Panc1 (cell line): ENCODE data around the gene LCE2A. TPM values are rescaled to one million over a fixed set of nuclear protein-coding genes. Genes with fewer than 3 reads are reported as not detected.
"Not testable (repeated sequence)": the region's sequence is repeated elsewhere in the genome, so short reads cannot be mapped to it uniquely, and the experiment has no call there.

Experiments used
- ATAC-seq: fragments of 200-7000 bp; cut with Tn5 transposase; 2 replicates; pipeline ENCODE4 v1.9.1; 2020; ENCODE audit warnings: mild to moderate bottlenecking, moderate library complexity
- BruUV-seq: library from RNA; stranded (reverse); fragments of 400-500 nt; replicated peaks from 2 replicates; lab custom pipeline; 2021; lab: Mats Ljungman, UMichigan
- CTCF ChIA-PET: fragments of 300-600 bp; sonication (Branson Sonifier 250); formaldehyde crosslinking; loops from one replicate; lab custom pipeline; 2022; ENCODE audit warnings: antibody characterized with exemption; lab: Charles Lee
- POLR2A ChIA-PET: fragments of 300-600 bp; sonication (Branson Sonifier 250); formaldehyde crosslinking; loops from one replicate; lab custom pipeline; 2022; ENCODE audit warnings: antibody characterized with exemption; lab: Charles Lee
- DNase-seq: peaks from one replicate; pipeline ENCODE4 v3.0.0-alpha.2; 2010; ENCODE audit warnings: low read depth, low spot score
- H3K27ac ChIP-seq: 2 replicates; pipeline ENCODE4 v1.5.1; 2011; ENCODE audit warnings: mild to moderate bottlenecking, low read length, inconsistent platforms
- H3K27me3 ChIP-seq: fragments of 200-500 bp; sonication (Bioruptor generic); 2 replicates; pipeline ENCODE4 v1.6.0; 2014; ENCODE audit warnings: low read length, inconsistent platforms; ENCODE audit not compliant: control insufficient read depth, insufficient read depth
- H3K36me3 ChIP-seq: fragments of 200-500 bp; sonication (Bioruptor generic); 2 replicates; pipeline ENCODE4 v1.5.1; 2014; ENCODE audit warnings: inconsistent platforms, mild to moderate bottlenecking, low read length, moderate library complexity; ENCODE audit not compliant: control insufficient read depth, insufficient read depth
- H3K4me1 ChIP-seq: 2 replicates; pipeline ENCODE4 v1.5.1; 2011; ENCODE audit warnings: inconsistent platforms, mild to moderate bottlenecking, low read length, moderate library complexity; ENCODE audit not compliant: control insufficient read depth, insufficient read depth
- H3K4me3 ChIP-seq, 2 experiments: 2 replicates each; pipeline ENCODE4 v1.5.1; 2011 to 2012; ENCODE audit warnings: low read depth in 2 of 2, low read length in 2 of 2, mild to moderate bottlenecking in 2 of 2, inconsistent platforms in 1 of 2, moderate library complexity in 1 of 2
- H3K9me3 ChIP-seq: fragments of 200-500 bp; sonication (Bioruptor generic); 2 replicates; pipeline ENCODE4 v1.5.1; 2014; ENCODE audit warnings: low read depth, mild to moderate bottlenecking, inconsistent platforms, low read length, moderate library complexity; ENCODE audit not compliant: control insufficient read depth, insufficient read depth
- POLR2AphosphoS5 ChIP-seq: IDR thresholded peaks from 2 replicates; pipeline ENCODE4 v1.6.1; 2012; ENCODE audit warnings: mild to moderate bottlenecking, low read depth, low read length, moderate library complexity
- REST ChIP-seq, 2 experiments: IDR thresholded peaks; 2 replicates each; pipeline ENCODE4 v1.6.1; 2011 to 2012; ENCODE audit warnings: low read depth in 2 of 2, control low read depth in 1 of 2, low read length in 1 of 2, mild to moderate bottlenecking in 1 of 2, moderate library complexity in 1 of 2; ENCODE audit not compliant: insufficient read depth in 1 of 2
- SIN3A ChIP-seq: IDR thresholded peaks from 2 replicates; pipeline ENCODE4 v1.6.1; 2012; ENCODE audit warnings: low read depth, mild to moderate bottlenecking, low read length, moderate library complexity, borderline replicate concordance; ENCODE audit not compliant: insufficient read depth
- TCF7L2 ChIP-seq: IDR thresholded peaks from 2 replicates; pipeline ENCODE4 v1.6.1; 2011; ENCODE audit warnings: mild to moderate bottlenecking, low read depth, low read length, inconsistent platforms
- in situ Hi-C: cut with HindIII; loops from 2 replicates; pipeline ENCODE4 v1.10.0; 2016; ENCODE audit warnings: low sequenced_read_pairs, low pct_unique_long_range_greater_than_20kb
- intact Hi-C: fragments of 100-400 bp; cut with micrococcal nuclease; formaldehyde crosslinking; loops from one replicate; pipeline ENCODE4 v1.10.0; 2022; ENCODE audit not compliant: unreplicated experiment
- total RNA-seq: library from RNA; stranded (reverse); gene quantifications from one replicate; pipeline ENCODE4 v1.2.1, GENCODE V29; 2021; ENCODE audit not compliant: unreplicated experiment
- TF ChIP-seq, protein P1 (sequence below): fragments of 450-650 bp; IDR thresholded peaks from 2 replicates; pipeline ENCODE4 v1.5.1; 2017; ENCODE audit warnings: mild to moderate bottlenecking

The LCE2A gene
- total RNA-seq, 1 experiment from 2014 or later, result not detected

DNA sequence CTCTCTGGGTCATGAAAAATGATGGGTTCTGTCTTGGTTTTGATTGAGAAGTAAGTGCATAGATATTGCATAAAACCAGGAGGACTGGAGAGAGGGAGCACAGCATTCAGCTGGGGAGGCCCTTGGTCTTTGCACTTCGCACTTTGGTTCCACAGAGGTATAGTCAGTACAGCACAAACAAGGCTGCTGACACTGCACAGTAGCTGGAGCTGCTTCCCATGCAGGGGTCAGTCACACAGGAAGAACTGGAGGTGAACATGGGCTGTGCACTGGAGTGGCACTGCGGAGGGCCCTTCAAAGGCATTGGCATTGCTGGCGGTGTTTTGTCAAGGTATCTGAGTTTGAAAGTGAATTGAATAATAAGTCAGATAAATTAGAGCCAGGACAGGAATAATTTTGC is 39.5 kb upstream of the LCE2A start:
- intact Hi-C loops (loop anchor here (5.0 to 10.0 kb wide), 2 partner anchors 209 to 566 kb away; no protein-coding TSS in a partner anchor), in situ Hi-C loops (no loop called here)
- Histone ChIP-seq H3K27ac (no peak overlapping the region), H3K4me1 (no peaks in the 10 kb centered on the region), H3K27me3 (peaks cover 10% of the 10 kb centered on the region), H3K9me3 (no peaks in the 10 kb centered on the region), H3K4me3 (no peak overlapping the region), H3K36me3 (no peaks in the 10 kb centered on the region)
- ATAC-seq (no peak), DNase-seq (no peak)
- BruUV-seq, result no TSS peak
- TF ChIP-seq POLR2AphosphoS5 (no peak), SIN3A (no peak)
- TF ChIP-seq, protein P1, sequence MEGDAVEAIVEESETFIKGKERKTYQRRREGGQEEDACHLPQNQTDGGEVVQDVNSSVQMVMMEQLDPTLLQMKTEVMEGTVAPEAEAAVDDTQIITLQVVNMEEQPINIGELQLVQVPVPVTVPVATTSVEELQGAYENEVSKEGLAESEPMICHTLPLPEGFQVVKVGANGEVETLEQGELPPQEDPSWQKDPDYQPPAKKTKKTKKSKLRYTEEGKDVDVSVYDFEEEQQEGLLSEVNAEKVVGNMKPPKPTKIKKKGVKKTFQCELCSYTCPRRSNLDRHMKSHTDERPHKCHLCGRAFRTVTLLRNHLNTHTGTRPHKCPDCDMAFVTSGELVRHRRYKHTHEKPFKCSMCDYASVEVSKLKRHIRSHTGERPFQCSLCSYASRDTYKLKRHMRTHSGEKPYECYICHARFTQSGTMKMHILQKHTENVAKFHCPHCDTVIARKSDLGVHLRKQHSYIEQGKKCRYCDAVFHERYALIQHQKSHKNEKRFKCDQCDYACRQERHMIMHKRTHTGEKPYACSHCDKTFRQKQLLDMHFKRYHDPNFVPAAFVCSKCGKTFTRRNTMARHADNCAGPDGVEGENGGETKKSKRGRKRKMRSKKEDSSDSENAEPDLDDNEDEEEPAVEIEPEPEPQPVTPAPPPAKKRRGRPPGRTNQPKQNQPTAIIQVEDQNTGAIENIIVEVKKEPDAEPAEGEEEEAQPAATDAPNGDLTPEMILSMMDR, result no peak
- CTCF ChIA-PET, result no interaction called here
- POLR2A ChIA-PET, result no interaction called here

- H3K27me3 ChIP-seq, result peaks cover 5% of the 10 kb centered on the region; the same call in 1 of the 2 replicates
- BruUV-seq, result no TSS peak
- intact Hi-C loops, result no loop called here
These were observed 35.0 kb upstream of the LCE2A start, which contains the start of gene LCE2D for GRCh38 chr1:152663098-152663497. Gene LCE2D (plus strand): TSS chr1:152663380. CDS start chr1:152664106, 726 bp downstream.

DNA sequence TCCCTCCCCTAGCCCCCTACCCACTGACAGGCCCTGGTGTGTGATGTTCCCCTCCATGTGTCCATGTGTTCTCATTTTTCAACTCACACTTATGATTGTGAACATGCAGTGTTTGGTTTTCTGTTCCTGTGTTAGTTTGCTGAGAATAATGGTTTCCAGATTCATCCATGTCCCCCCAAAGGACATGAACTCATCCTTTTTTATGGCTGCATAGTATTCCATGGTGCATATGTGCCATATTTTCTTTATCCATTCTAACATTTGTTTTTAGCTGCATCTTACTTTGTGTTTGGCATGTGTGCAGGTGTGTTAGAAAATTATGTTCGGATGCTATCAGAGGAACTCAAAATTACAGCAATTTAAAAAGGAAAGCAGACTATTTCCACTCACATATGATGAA is 32.0 kb upstream of the LCE2A start:
- BruUV-seq, CTCF ChIA-PET, DNase-seq, POLR2A ChIA-PET, H3K36me3 ChIP-seq, H3K4me3 ChIP-seq, H3K9me3 ChIP-seq, H3K27ac ChIP-seq, H3K4me1 ChIP-seq, in situ Hi-C loops, intact Hi-C loops, H3K27me3 ChIP-seq, ATAC-seq: not testable (repeated sequence)

More at GRCh38 chr1:152663098-152663497, 35.0 kb upstream of the LCE2A start, which contains the start of gene LCE2D:
- Histone ChIP-seq H3K9me3 (no peaks in the 10 kb centered on the region), H3K4me1 (no peaks in the 10 kb centered on the region), H3K36me3 (no peaks in the 10 kb centered on the region), H3K4me3 (no peak within 1 kb of the TSS), H3K27ac (no peak within 1 kb of the TSS)
- in situ Hi-C loops, result no loop called here
- ChIA-PET POLR2A (no interaction called here), CTCF (no interaction called here)
- ATAC-seq (no peak), DNase-seq (no peak)
- TF ChIP-seq POLR2AphosphoS5 (no peak), SIN3A (no peak)

GRCh38 chr1:152667648-152668047 is 30.5 kb upstream of the LCE2A start:
- ChIA-PET POLR2A (no interaction called here), CTCF (no interaction called here)
- no TSS peak for BruUV-seq
- intact Hi-C loops (no loop called here), in situ Hi-C loops (no loop called here)
- H3K4me1 ChIP-seq, result no peaks in the 10 kb centered on the region
- TF ChIP-seq, protein P1, result no peak
- TF ChIP-seq TCF7L2, result no peak
- no peak for TF ChIP-seq REST (IDR thresholded peaks at IDR 0.05; ENCODE audit: insufficient read depth in 1 of 2, low read depth in 2 of 2, low read length in 1 of 2)
- no peak for TF ChIP-seq SIN3A
- no peak for TF ChIP-seq POLR2AphosphoS5
- ATAC-seq (no peak), DNase-seq (no peak)
- H3K27me3 ChIP-seq, result no peaks in the 10 kb centered on the region
- H3K9me3 ChIP-seq, result no peaks in the 10 kb centered on the region
- H3K36me3 ChIP-seq, result no peaks in the 10 kb centered on the region
- H3K27ac ChIP-seq, result no peak overlapping the region
- H3K4me3 ChIP-seq, result no peak overlapping the region
